ENCODE results near the gene ABHD12B. TPM values are rescaled to one million over a fixed set of nuclear protein-coding genes. Genes with fewer than 3 reads are reported as not detected.
A peak's percentile ranks its signal among the peaks of the same experiment; 100 is the strongest.

The ABHD12B gene
- total and polyA plus RNA-seq, 9 of the 15 experiments (the other 6 are each of a cell fraction or from before 2014, with no cell fraction given): not detected

GRCh38 chr14:50943943-50944646, 72.2 kb downstream of the ABHD12B start, which contains the start of gene PYGL (continued):
- TF ChIP-seq UBTF (IDR thresholded peaks at IDR 0.05; ENCODE audit: borderline replicate concordance in 1 of 2, low read depth in 2 of 2, low read length in 2 of 2) (0 out of 4 replicates have a peak, but pooled peaks of 1 of the 2 experiments have one; percentile 23), CBFB (CRISPR knock-in tag; IDR thresholded peaks at IDR 0.05) (0 out of 2 replicates have a peak, but pooled peaks have one; percentile 25), E2F6 (IDR thresholded peaks at IDR 0.05; ENCODE audit: borderline replicate concordance in 1 of 2, extremely low read depth in 1 of 2, insufficient read depth in 1 of 2, insufficient read length in 1 of 2, low read depth in 1 of 2, low read length in 1 of 2, poor library complexity in 1 of 2, severe bottlenecking in 1 of 2) (peak in 1 of 2 experiments; percentile 44), PREB (CRISPR knock-in tag; IDR thresholded peaks at IDR 0.05) (no peak), ZNF134 (CRISPR knock-in tag; conservative IDR thresholded peaks at IDR 0.05) (no peak), ERF (CRISPR knock-in tag; IDR thresholded peaks at IDR 0.05) (no peak), ZNF592 (IDR thresholded peaks at IDR 0.05) (0 out of 2 replicates have a peak, but pooled peaks have one; percentile 47), CREM (IDR thresholded peaks at IDR 0.05; ENCODE audit: low read depth) (peak; percentile 18; the same call in 1 of the 2 replicates), EGR1 (conservative IDR thresholded peaks at IDR 0.05) (no peak), RCOR1 (IDR thresholded peaks at IDR 0.05; ENCODE audit: borderline replicate concordance in 1 of 2, low read depth in 2 of 2, low read length in 2 of 2) (no peak), ZKSCAN3 (CRISPR knock-in tag; IDR thresholded peaks at IDR 0.05) (no peak), MYNN (IDR thresholded peaks at IDR 0.05) (no peak), MYNN (CRISPR knock-in tag; IDR thresholded peaks at IDR 0.05) (no peak), ZNF740 (CRISPR knock-in tag; IDR thresholded peaks at IDR 0.05) (no peak), ZNF740 (tag; IDR thresholded peaks at IDR 0.05) (no peak)
